ENCODE data around the gene FABP6. TPM values are rescaled to one million over a fixed set of nuclear protein-coding genes. Genes with fewer than 3 reads are reported as not detected.
"Not testable (repeated sequence)": the region's sequence is repeated elsewhere in the genome, so short reads cannot be mapped to it uniquely, and the experiment has no call there.

The FABP6 gene
- total RNA-seq, 1 experiment from 2014 or later: 1.3 TPM

DNA sequence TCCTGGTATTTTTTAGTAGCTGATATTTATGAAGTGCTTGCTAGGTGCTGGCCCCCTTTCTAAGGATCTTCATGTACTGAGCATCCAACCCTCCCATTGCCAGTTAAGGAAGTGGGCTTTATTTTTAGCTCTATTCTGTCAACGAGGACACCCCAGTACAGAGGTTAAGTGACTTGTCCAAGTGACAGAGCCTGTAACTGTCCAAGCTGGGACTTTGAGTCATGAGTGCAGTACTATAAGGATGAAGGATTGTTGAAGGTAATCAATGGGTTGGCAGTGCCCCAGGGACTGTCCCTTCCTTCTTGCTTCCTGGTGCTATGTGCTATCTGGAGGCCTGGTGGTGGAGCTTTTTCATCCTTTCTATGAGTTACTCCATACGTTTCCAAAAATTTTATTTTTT lies 18.0 kb upstream of the FABP6 start:
- no peak for DNase-seq (ENCODE audit: low spot score)

DNA sequence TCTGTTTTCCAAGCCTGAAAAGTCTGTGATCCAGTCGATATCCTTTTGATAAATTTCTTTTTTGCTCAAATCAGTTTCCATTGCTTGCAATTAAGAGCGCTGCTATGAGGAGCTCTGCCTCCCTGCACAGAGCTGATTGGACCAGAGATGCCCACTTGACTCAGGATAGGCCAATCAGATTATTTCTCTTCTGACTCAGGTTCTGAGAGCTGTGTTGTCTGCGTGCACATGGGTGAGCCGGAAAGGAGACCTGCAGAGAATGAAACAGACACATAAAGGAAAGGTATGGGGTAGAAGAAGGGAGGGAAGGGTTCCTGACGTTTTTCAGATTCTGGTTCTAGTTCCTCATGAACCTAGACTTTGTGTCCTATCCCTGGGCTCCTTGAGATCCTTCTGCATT lies 15.8 kb upstream of the FABP6 start:
- in situ Hi-C loops (cut with HindIII; ENCODE audit: low sequenced_read_pairs): no loop called here
- DNase-seq (ENCODE audit: low spot score): peak; percentile 42

More for the DNA sequence above, 18.0 kb upstream of the FABP6 start:
- in situ Hi-C loops (cut with HindIII; ENCODE audit: low sequenced_read_pairs): no loop called here

DNA sequence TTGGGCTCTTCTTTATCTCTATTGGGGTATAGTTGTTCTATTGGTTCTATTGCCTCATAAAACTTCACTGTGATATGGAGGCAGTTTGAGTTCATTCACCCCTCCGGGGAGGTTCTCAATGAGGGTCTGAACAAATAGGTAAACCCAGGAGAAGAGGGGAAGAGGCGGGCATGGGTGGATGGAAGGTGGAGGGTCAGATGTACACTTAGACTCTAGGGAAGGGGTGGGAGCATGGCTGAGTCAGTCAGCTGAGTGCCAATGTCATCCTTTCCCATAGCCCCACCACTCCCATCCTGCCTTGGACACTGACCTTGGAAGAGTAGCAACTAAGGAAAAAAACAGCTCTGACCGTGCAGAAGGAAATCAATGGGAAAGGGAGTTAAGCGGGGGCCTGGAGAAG lies 9.9 kb upstream of the FABP6 start:
- in situ Hi-C loops (cut with HindIII; ENCODE audit: low sequenced_read_pairs): no loop called here
- DNase-seq (ENCODE audit: low spot score): no peak

DNA sequence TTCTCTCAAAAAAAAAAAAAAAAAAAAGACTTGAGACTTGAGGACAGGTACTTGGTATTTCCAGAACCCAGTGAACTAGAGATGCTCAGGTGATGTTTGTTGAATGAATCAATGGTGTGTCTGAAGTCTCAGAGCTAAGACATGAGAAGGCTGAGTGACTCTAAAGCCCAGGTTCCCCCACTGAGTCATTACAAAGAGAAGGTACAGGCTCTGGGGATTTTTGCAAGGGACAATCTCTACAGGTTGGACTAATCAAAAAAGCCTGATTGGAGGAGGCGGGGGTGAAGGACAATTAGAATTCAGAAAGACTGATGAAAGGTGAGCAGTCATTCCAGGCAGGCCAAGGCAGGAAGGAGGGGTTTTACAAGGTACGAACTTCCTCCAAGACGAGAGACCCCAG lies 8.2 kb upstream of the FABP6 start:
- in situ Hi-C loops (cut with HindIII; ENCODE audit: low sequenced_read_pairs): no loop called here
- DNase-seq (ENCODE audit: low spot score): no peak

DNA sequence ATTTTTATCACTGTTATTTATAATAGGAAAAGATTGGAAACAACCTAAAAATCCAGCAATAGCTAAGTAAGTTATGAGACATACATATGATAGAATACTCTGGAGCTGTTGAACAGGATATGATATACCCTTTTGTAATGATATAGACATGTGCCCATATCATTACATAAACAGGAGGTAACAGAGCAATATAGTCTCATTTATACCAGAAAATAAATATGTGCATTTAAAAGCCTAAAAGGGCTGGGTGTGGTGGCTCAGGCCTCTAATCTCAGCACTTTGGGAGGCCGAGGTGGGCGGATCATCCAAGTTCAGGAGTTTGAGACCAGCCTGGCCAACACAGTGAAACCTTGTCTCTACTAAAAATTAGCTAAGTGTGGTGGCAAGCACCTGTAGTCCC lies 2.3 kb upstream of the FABP6 start:
- in situ Hi-C loops (cut with HindIII; ENCODE audit: low sequenced_read_pairs): no loop called here
- DNase-seq (ENCODE audit: low spot score): no peak

DNA sequence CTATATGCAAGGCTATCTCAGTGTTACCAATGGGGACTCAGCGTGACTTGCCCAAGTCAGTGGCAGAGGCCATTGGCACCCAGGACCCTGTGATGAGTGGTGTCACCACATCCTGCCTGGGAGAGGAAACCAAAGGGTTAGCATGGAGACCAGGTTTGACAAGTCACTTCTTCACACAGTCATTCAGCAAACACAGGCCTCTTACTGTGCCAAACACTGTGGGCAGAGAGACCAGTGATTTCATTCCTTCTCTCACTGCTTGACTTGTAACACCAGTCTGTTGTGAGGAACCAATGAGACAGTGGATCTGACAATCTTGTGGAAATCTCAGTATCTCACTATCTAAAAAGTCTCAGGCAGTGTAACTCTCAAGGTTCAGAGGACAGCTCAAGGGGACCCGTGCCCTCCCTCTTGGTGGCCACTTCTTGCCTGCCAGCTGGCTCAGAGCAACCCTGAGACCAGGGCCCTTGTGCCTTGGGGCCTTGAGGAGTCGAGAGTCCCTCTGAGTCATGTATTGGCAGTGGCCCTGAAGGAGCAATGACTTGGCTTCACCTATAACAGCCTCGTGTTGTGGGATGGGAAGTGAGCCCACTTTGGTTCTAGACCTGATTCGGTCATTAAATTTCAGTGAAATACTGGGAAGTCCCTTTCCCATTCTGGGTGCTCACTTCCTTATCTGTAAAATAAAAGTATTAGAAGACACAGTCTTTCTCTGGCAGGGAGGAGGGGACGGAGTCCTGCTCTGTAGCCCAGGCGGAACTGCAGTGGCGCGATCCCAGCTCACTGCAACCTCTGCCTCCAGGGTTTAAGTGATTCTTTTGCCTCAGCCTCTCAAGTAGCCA lies 1.6 kb downstream of the FABP6 start:
- in situ Hi-C loops (cut with HindIII; ENCODE audit: low sequenced_read_pairs): no loop called here

DNA sequence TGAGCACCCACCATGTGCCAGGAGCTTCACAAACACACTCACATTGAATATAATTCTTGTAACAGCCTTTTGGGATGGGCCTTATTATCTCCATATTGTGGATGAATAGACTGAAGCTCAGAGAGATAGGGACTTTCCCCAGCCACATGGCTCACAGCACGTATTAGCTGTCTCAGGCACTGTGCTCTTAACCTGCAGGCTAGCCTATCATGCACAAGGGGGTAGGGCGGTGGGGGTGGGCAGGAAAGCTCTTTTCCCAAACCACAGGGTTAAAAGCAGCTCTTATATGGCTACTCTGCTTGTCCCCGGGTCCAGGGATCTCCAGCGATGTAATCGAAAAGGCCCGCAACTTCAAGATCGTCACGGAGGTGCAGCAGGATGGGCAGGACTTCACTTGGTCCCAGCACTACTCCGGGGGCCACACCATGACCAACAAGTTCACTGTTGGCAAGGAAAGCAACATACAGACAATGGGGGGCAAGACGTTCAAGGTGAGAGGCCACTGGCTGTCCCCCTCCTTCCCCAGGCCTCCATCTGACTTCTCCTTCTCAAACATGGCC lies 2.6 kb downstream of the FABP6 start:
- DNase-seq (ENCODE audit: low spot score): no peak
- in situ Hi-C loops (cut with HindIII; ENCODE audit: low sequenced_read_pairs): no loop called here

More for the DNA sequence above, 1.6 kb downstream of the FABP6 start:
- DNase-seq (ENCODE audit: low spot score): no peak

- no peak for DNase-seq (ENCODE audit: low spot score)
Measured at GRCh38 chr5:160233215-160233614, 3.9 kb downstream of the FABP6 start.

DNA sequence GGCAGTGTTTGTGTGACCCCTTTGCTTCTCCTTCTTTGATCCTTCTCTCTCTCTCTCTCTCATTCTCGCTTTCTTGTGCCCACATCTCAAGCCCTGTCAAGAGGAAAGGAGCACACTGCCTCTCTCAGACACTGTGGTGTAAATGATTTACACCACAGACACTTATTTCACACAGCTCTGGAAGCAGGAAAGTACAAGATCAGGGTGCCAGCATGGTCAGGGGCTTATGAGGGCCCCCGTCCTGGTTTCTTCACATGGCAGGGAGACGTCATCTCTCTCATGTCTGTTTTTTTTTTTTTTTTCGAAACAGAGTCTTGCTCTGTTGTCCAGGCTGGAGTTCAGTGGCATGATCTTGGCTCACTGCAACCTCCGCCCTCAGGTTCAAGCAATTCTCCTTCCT lies 6.4 kb downstream of the FABP6 start:
- no peak for DNase-seq (ENCODE audit: low spot score)
- in situ Hi-C loops (cut with HindIII; ENCODE audit: low sequenced_read_pairs): no loop called here

More at GRCh38 chr5:160233215-160233614, 3.9 kb downstream of the FABP6 start:
- in situ Hi-C loops (cut with HindIII; ENCODE audit: low sequenced_read_pairs): no loop called here

GRCh38 chr5:160237571-160238093 lies 8.3 kb downstream of the FABP6 start:
- in situ Hi-C loops (cut with HindIII; ENCODE audit: low sequenced_read_pairs): no loop called here
- no peak for DNase-seq (ENCODE audit: low spot score)

- in situ Hi-C loops (cut with HindIII; ENCODE audit: low sequenced_read_pairs): no loop called here
- DNase-seq (ENCODE audit: low spot score): no peak
Measured at GRCh38 chr5:160240350-160240749, 11.0 kb downstream of the FABP6 start.

DNA sequence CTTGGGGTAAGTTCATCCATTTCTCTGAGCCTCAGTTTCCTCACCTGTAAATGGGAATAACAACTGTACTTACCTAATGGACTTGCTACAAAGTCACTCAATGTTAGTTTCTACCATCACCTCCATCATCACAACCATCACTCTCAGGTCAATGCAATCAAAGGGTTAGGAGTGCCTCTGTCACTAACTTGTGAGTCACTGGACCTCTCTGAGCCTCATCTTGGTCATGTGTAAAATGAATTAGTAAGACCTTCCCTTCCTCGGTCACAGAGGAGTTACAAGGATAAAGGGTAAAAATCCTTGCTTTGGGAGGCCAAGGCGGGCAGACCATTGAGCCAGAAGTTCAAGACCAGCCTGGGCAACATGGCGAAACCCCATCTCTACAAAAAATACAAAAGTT lies 12.8 kb downstream of the FABP6 start:
- no peak for DNase-seq (ENCODE audit: low spot score)

DNA sequence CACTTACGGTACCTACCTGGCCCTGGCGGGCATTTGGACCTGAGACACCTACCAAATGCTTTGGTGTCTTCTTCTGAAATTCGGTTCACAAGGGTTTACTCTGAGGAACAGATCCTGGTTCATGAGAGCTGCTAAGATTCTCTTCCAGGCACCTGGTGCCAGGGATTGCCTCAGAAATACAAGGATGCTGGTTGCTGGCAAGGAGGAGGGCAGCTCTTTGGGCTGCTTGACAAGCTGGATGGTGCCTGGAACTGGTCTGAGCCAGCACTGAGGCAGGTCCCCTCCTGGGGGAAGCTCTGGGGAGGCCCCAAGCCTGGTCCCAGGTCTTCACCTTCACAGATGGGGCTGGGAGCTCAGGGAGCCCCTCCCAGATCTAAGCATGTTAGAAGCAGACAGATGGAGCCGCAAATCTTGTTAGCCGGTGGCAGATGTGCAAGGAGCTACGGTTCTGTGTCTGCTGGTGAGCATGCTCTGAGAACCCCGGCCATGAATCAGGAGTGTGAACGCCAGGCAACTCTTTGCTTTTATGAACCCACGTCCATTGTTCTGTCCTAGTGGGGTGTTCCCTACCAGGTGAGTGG lies 16.3 kb downstream of the FABP6 start:
- peak; percentile 78 for DNase-seq (ENCODE audit: low spot score)
- in situ Hi-C loops (cut with HindIII; ENCODE audit: low sequenced_read_pairs): no loop called here

More for the DNA sequence above, 12.8 kb downstream of the FABP6 start:
- in situ Hi-C loops (cut with HindIII; ENCODE audit: low sequenced_read_pairs): no loop called here

DNA sequence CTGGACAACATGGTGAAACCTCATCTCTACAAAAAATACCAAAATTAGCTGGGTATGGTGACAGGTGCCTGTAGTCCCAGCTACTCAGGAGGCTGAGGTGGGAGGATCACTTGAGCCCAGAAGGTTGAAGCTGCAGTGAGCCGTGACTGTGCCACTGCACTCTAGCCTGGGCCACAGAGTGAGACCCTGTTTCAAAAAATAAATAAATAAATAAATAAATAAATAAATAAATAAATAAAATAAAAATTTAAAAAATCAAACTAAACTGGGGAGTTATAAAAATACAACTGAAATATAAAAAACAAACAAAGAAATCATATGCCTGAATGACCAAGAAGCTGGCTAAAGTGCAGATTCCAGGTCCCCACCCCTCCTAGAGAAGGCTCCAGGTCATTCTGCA lies 20.3 kb downstream of the FABP6 start:
- DNase-seq (ENCODE audit: low spot score); in situ Hi-C loops (cut with HindIII; ENCODE audit: low sequenced_read_pairs): not testable (repeated sequence)

- no peak for DNase-seq (ENCODE audit: low spot score)
Measured at GRCh38 chr5:160250226-160250625, 20.9 kb downstream of the FABP6 start.

GRCh38 chr5:160250826-160251225 lies 21.5 kb downstream of the FABP6 start:
- in situ Hi-C loops (cut with HindIII; ENCODE audit: low sequenced_read_pairs): no loop called here
- no peak for DNase-seq (ENCODE audit: low spot score)

More at GRCh38 chr5:160250226-160250625, 20.9 kb downstream of the FABP6 start:
- in situ Hi-C loops (cut with HindIII; ENCODE audit: low sequenced_read_pairs): no loop called here

GRCh38 chr5:160251406-160252155 lies 22.3 kb downstream of the FABP6 start:
- in situ Hi-C loops (cut with HindIII; ENCODE audit: low sequenced_read_pairs): no loop called here
- no peak for DNase-seq (ENCODE audit: low spot score)

DNA sequence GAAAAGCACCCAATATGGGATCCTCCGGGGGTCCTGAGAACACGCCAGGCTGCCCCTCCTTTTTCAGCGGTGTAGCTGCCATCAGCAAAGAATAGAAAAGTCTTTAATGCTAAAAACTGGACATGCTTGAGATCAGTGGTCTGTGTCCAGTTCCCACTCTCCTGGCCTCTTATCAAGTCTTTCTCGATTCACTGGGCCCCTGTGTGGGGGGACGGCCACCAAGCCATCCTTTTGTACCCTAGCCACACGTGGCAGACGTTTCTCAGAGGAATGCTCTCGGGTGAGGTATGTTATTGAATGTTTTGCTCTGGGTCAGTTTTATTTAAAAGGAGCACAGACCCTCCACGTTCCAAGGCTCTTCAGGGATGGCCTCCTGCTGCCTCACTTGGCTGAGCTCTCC lies 23.6 kb downstream of the FABP6 start:
- DNase-seq (ENCODE audit: low spot score): no peak
- in situ Hi-C loops (cut with HindIII; ENCODE audit: low sequenced_read_pairs): no loop called here

DNA sequence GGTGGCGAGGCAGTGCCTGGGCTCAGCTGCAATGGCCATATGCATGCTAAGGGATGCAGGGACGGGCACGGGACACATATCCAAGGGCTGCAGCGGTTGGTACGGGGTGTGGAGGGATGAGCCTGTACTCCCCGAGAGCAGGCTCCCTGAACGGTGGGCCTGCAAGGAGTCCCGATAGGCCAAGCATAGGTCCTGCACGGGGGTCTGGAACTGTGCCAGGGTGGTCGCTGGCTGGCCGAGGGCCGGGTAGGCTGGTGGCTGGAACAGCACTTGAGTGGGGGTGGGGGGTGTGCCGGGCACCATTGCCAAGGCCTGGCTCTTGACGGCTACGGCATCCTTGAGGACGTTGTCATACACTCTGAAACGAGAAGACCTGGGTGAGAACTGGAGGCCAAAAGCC lies 24.1 kb downstream of the FABP6 start:
- DNase-seq (ENCODE audit: low spot score): no peak
- in situ Hi-C loops (cut with HindIII; ENCODE audit: low sequenced_read_pairs): no loop called here

DNA sequence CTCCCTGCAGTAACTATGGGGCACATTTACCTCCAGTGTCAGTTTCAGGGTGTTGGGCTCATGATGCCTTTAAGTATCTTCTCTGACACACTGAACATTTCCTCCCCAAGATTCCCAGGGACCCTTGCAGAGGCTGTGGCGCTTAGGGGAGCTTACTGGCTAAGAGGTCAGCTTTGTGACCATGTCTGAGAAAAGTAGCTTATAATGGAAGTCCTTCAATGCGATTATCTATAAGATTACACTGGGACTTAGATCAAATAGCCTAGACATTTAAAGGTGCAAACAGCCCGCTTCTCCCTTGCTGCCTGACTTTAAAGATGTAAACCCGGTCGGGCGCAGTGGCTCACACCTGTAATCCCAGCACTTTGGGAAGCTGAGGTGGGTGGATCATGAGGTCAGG lies 25.4 kb downstream of the FABP6 start:
- in situ Hi-C loops (cut with HindIII; ENCODE audit: low sequenced_read_pairs): no loop called here
- no peak for DNase-seq (ENCODE audit: low spot score)
